Testis (tissue), 3 donors: ENCODE data around the gene SST. TPM values are rescaled to one million over a fixed set of nuclear protein-coding genes. Genes with fewer than 3 reads are reported as not detected.

Experiments used
- DNase-seq: peaks from one replicate; pipeline ENCODE4 v3.0.0-alpha.2; 2019
- H3K27ac ChIP-seq, 2 donors: fragments of 200-600 bp; sonication (generic); one replicate each; pipeline ENCODE4 v1.5.1; 2019
- H3K27me3 ChIP-seq: fragments of 200-600 bp; sonication (generic); one replicate; pipeline ENCODE4 v1.5.1; 2019
- H3K36me3 ChIP-seq: fragments of 200-600 bp; sonication (generic); one replicate; pipeline ENCODE4 v1.5.1; 2017; ENCODE audit warnings: low read depth; ENCODE audit errors: missing control alignments
- H3K4me1 ChIP-seq: fragments of 200-600 bp; sonication (generic); one replicate; pipeline ENCODE4 v1.5.1; 2019
- H3K4me3 ChIP-seq, 2 donors: fragments of 200-600 bp; sonication (generic); one replicate each; pipeline ENCODE4 v1.5.1; 2017 to 2019
- H3K9me3 ChIP-seq: fragments of 200-600 bp; sonication (generic); one replicate; pipeline ENCODE4 v1.5.1; 2017
- POLR2A ChIP-seq: fragments of 450-650 bp; IDR thresholded peaks from one replicate; pipeline ENCODE4 v1.6.1; 2017; ENCODE audit warnings: antibody characterized with exemption, mild to moderate bottlenecking, moderate library complexity
- WGBS, 2 donors: methylation state at CpG; one replicate each; pipeline ENCODE4 v1.1.5; 2018; 5-methylcytosine and 5-hydroxymethylcytosine counted together
- intact Hi-C: fragments of 100-400 bp; cut with DNase I; formaldehyde crosslinking; loops from one replicate; pipeline ENCODE4 v1.15.1; 2023; ENCODE audit warnings: low total_unique reads
- polyA plus RNA-seq: library from polyadenylated mRNA; stranded (reverse); fragments of 350-450 nt; fragmentation: Illumina TruSeq; extraction: RNeasy Lipid Tissue Mini Kit (QIAGEN cat#74804); gene quantifications from one replicate; pipeline ENCODE4 v1.2.3, GENCODE V29; 2014; ENCODE audit warnings: low read depth, low replicate concordance; ENCODE audit not compliant: insufficient read depth
- total RNA-seq, 2 donors: library from RNA; depleted of rRNA; stranded (reverse); fragments of >200 nt; gene quantifications; one replicate each; pipeline ENCODE4 v1.2.3, GENCODE V29; 2016
- TF ChIP-seq, protein P1 (sequence below), 3 experiments: fragments of 450-650 bp in 2 of 3; fragments of 200-600 bp in 1 of 3; sonication (generic) in 1 of 3; IDR thresholded peaks; one replicate each; pipeline ENCODE4 v1.5.1; 2016 to 2019; ENCODE audit warnings: antibody characterized with exemption in 3 of 3, mild to moderate bottlenecking in 2 of 3, moderate library complexity in 1 of 3

SST gene
- total and polyA plus RNA-seq, 3 donors from 2014 or later: 0.84 TPM; not detected in 2

DNA sequence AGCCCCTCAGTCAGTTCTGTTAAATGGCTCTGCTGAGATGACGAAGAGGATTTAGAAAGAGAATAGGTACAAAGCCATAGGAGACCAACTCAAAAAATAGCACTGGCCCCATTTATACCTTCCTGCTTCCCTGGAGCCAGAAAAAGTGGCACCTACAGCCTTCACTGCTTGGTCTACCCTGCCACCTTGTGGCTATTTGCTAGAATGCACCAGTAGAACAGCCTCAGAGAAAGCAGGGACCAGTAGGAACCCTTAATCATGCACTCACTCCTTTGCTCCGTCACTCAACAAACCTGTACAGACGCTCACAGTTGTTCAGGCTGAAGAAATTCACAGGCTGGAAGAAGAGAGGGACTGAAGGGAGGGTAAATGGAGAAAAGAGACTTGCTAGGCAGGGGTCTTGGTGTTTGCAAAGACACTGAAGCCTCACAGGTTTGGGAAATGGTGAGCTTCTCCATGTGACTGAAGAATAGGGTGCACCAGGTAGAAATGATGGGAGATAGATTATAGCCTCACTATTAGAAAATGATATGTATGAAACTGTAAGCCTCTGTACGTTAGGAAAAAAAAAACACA is 44.3 kb upstream of the SST start:
- DNase-seq: peak; percentile 88
- intact Hi-C loops: no loop called here

DNA sequence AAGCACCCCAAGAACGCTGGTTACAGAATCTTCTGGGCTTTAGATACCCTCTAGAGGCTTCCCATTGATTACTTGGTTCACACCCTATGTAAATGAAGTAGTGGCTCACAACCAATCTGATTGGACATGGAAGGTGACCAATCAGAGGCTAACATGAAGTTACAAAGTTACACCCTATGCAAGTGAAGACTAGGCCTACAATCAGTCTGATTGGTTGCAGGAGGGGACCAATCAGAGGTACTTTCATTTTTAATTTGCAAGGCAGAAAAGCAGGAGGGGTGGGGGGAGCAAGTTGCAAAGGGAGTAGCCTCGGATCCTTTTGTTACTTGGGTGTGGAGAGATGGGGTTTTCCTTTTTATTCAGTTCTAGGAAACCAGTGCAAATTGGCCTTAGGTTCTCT is 43.3 kb upstream of the SST start:
- H3K27ac ChIP-seq: no peak overlapping the region
- TF ChIP-seq, protein P1, sequence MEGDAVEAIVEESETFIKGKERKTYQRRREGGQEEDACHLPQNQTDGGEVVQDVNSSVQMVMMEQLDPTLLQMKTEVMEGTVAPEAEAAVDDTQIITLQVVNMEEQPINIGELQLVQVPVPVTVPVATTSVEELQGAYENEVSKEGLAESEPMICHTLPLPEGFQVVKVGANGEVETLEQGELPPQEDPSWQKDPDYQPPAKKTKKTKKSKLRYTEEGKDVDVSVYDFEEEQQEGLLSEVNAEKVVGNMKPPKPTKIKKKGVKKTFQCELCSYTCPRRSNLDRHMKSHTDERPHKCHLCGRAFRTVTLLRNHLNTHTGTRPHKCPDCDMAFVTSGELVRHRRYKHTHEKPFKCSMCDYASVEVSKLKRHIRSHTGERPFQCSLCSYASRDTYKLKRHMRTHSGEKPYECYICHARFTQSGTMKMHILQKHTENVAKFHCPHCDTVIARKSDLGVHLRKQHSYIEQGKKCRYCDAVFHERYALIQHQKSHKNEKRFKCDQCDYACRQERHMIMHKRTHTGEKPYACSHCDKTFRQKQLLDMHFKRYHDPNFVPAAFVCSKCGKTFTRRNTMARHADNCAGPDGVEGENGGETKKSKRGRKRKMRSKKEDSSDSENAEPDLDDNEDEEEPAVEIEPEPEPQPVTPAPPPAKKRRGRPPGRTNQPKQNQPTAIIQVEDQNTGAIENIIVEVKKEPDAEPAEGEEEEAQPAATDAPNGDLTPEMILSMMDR (IDR thresholded peaks at IDR 0.05): no peak
- no peak for TF ChIP-seq POLR2A
- no peak overlapping the region for H3K4me3 ChIP-seq
- intact Hi-C loops: no loop called here
- H3K9me3 ChIP-seq: no peaks in the 10 kb centered on the region
- H3K27me3 ChIP-seq: no peaks in the 10 kb centered on the region
- DNase-seq: peak; percentile 60
- no peaks in the 10 kb centered on the region for H3K36me3 ChIP-seq
- 55 to 69% methylated on average over 2 of the region's 2 CpGs for WGBS, 2 donors
- no peaks in the 10 kb centered on the region for H3K4me1 ChIP-seq

More for the DNA sequence above, 44.3 kb upstream of the SST start:
- Histone ChIP-seq H3K36me3 (no peaks in the 10 kb centered on the region), H3K9me3 (no peaks in the 10 kb centered on the region), H3K4me3 (no peak overlapping the region), H3K27me3 (no peaks in the 10 kb centered on the region), H3K27ac (no peak overlapping the region), H3K4me1 (no peaks in the 10 kb centered on the region)
- TF ChIP-seq POLR2A: no peak
- TF ChIP-seq, protein P1 (IDR thresholded peaks at IDR 0.05): peak; percentile 79 to 93 (median 90)
- 16 to 22% methylated on average over 4 of the region's 4 CpGs for WGBS, 2 donors

DNA sequence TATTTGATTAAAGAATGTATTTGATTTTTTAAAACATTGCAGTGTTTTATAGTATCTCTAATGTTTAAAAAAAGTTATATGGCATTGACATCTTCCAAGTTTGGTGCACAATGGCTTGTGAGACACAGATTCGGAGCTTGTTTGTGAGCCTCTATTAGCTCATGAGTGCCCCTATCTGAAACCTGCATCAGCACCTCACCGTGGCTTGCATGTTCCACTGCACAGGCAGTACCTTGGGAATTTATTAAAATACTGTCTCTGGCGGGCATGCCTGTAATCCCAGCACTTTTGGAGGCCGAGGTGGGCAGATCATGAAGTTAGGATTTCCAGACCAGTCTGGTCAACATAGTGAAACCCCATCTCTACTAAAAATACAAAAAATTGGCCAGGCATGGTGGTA is 39.0 kb upstream of the SST start:
- TF ChIP-seq, protein P1 (IDR thresholded peaks at IDR 0.05): no peak
- TF ChIP-seq POLR2A: no peak
- H3K27ac ChIP-seq: no peak overlapping the region
- H3K4me3 ChIP-seq: no peak overlapping the region
- H3K9me3 ChIP-seq: no peaks in the 10 kb centered on the region
- DNase-seq: no peak
- WGBS, 2 donors: 86 to 87% methylated on average over 4 of the region's 4 CpGs
- intact Hi-C loops: no loop called here
- H3K4me1 ChIP-seq: no peaks in the 10 kb centered on the region
- no peaks in the 10 kb centered on the region for H3K27me3 ChIP-seq
- H3K36me3 ChIP-seq: no peaks in the 10 kb centered on the region

DNA sequence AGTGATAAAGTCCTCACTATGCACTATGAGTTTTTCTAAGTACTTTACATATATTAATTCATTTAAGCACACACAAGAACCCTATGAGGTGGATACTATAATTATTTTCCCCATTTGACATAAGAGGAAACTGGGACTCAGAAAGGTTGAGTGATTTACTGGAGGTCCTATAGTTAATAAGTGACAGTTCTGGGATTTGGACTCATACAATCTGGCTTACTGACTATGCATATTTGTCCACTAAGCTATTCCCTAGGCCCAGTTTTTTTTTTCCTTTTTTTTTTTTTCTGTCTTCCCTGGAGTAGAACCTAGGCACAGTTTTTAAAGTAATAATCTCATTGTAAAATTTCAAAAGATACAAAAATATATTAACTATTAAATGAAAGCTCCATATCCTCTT is 38.5 kb upstream of the SST start:
- no peak for DNase-seq
- intact Hi-C loops: no loop called here
- Histone ChIP-seq H3K9me3 (no peaks in the 10 kb centered on the region), H3K27me3 (no peaks in the 10 kb centered on the region), H3K27ac (no peak overlapping the region), H3K4me1 (no peaks in the 10 kb centered on the region), H3K4me3 (no peak overlapping the region), H3K36me3 (no peaks in the 10 kb centered on the region)
- TF ChIP-seq POLR2A: no peak
- TF ChIP-seq, protein P1 (IDR thresholded peaks at IDR 0.05): no peak

DNA sequence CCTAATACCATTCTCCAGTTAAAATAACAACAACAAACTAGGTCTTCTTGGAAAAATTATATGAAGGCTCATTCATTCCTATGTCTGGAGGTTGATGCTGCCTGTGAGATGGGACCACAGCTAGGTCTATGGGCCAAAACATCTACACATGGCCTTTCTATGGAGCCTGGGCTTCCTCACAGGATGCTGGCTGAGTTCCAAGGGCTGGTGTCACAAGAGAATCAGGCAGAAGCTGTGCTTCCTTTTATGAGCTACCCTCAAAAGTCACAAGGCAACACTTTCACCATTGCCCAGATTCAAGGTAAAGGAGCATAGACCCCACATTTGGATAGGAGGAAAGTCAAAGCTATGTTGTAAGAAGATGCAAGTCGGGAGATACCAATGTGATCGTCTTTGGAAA is 36.8 kb upstream of the SST start:
- intact Hi-C loops: no loop called here
- DNase-seq: peak; percentile 34

More for the DNA sequence above, 36.8 kb upstream of the SST start:
- TF ChIP-seq, protein P1 (IDR thresholded peaks at IDR 0.05): no peak
- TF ChIP-seq POLR2A: no peak
- 88 to 90% methylated on average over 2 of the region's 2 CpGs for WGBS, 2 donors
- H3K27ac ChIP-seq: no peak overlapping the region
- H3K36me3 ChIP-seq: no peaks in the 10 kb centered on the region
- no peaks in the 10 kb centered on the region for H3K9me3 ChIP-seq
- no peak overlapping the region for H3K4me3 ChIP-seq
- H3K27me3 ChIP-seq: no peaks in the 10 kb centered on the region
- H3K4me1 ChIP-seq: no peaks in the 10 kb centered on the region
